Common myeloid progenitor, CD34-positive (primary cell): ENCODE results near the gene PYDC1.

Experiments used
- CTCF ChIA-PET: fragments of 350-600 bp; sonication (Branson Sonifier 250); formaldehyde crosslinking; loops from one replicate; lab custom pipeline; 2021; ENCODE audit warnings: antibody characterized with exemption; lab: Charles Lee
- POLR2A ChIA-PET: fragments of 350-600 bp; sonication (Branson Sonifier 250); formaldehyde crosslinking; loops from one replicate; lab custom pipeline; 2021; ENCODE audit warnings: antibody characterized with exemption; lab: Charles Lee
- DNase-seq, 3 donors: peaks; one replicate each; pipeline versions ENCODE4 v3.0.0 to v3.0.0-alpha.2; 2013
- H3K27ac ChIP-seq, 2 experiments: 1 replicate in 1 of 2; 2 replicates in 1 of 2; pipeline ENCODE4 v1.7.0; 2013; ENCODE audit warnings: inconsistent platforms in 2 of 2, low read length in 2 of 2, mild to moderate bottlenecking in 2 of 2, low read depth in 1 of 2, moderate library complexity in 1 of 2; ENCODE audit not compliant: severe bottlenecking in 2 of 2, insufficient read depth in 1 of 2, poor library complexity in 1 of 2
- H3K27me3 ChIP-seq, 5 experiments: replicated peaks in 2 of 5; 1 replicate in 3 of 5; 2 replicates in 2 of 5; pipeline versions ENCODE4 v1.6.1 to v1.7.0; 2013; ENCODE audit warnings: low read length in 4 of 5, mild to moderate bottlenecking in 2 of 5, moderate library complexity in 2 of 5, inconsistent platforms in 1 of 5; ENCODE audit not compliant: insufficient read depth in 5 of 5, control insufficient read depth in 4 of 5
- H3K36me3 ChIP-seq, 4 experiments: 1 replicate in 2 of 4; 2 replicates in 2 of 4; pipeline versions ENCODE4 v1.6.1 to v1.7.0; 2013; ENCODE audit warnings: low read length in 3 of 4, control low read depth in 1 of 4, mild to moderate bottlenecking in 1 of 4; ENCODE audit not compliant: control insufficient read depth in 4 of 4, insufficient read depth in 4 of 4
- H3K4me1 ChIP-seq, 4 experiments: 1 replicate in 3 of 4; 2 replicates in 1 of 4; pipeline versions ENCODE4 v1.6.1 to v1.7.1; 2013; ENCODE audit warnings: low read length in 3 of 4, mild to moderate bottlenecking in 3 of 4, control low read depth in 1 of 4, inconsistent platforms in 1 of 4, moderate library complexity in 1 of 4; ENCODE audit not compliant: control insufficient read depth in 4 of 4, insufficient read depth in 4 of 4; ENCODE audit errors: control extremely low read depth in 1 of 4
- H3K4me3 ChIP-seq, 7 experiments: 1 replicate in 4 of 7; 2 replicates in 3 of 7; pipeline versions ENCODE4 v1.5.1 to v1.7.0; 2013; ENCODE audit warnings: mild to moderate bottlenecking in 7 of 7, low read length in 6 of 7, moderate library complexity in 6 of 7, inconsistent platforms in 2 of 7, low read depth in 2 of 7, control low read depth in 1 of 7; ENCODE audit not compliant: insufficient read depth in 4 of 7, control insufficient read depth in 1 of 7; ENCODE audit errors: extremely low read depth in 1 of 7
- H3K9me3 ChIP-seq, 5 experiments: 1 replicate in 4 of 5; 2 replicates in 1 of 5; pipeline versions ENCODE4 v1.6.1 to v1.7.1; 2013; ENCODE audit warnings: low read length in 4 of 5, mild to moderate bottlenecking in 2 of 5, inconsistent platforms in 1 of 5, low read depth in 1 of 5, moderate library complexity in 1 of 5; ENCODE audit not compliant: control insufficient read depth in 4 of 5, insufficient read depth in 2 of 5; ENCODE audit errors: control extremely low read depth in 1 of 5
- WGBS: methylation state at CpG from one replicate; pipeline ENCODE4 v1.1.5; 2013; ENCODE audit not compliant: insufficient coverage; 5-methylcytosine and 5-hydroxymethylcytosine counted together

The PYDC1 gene

DNA sequence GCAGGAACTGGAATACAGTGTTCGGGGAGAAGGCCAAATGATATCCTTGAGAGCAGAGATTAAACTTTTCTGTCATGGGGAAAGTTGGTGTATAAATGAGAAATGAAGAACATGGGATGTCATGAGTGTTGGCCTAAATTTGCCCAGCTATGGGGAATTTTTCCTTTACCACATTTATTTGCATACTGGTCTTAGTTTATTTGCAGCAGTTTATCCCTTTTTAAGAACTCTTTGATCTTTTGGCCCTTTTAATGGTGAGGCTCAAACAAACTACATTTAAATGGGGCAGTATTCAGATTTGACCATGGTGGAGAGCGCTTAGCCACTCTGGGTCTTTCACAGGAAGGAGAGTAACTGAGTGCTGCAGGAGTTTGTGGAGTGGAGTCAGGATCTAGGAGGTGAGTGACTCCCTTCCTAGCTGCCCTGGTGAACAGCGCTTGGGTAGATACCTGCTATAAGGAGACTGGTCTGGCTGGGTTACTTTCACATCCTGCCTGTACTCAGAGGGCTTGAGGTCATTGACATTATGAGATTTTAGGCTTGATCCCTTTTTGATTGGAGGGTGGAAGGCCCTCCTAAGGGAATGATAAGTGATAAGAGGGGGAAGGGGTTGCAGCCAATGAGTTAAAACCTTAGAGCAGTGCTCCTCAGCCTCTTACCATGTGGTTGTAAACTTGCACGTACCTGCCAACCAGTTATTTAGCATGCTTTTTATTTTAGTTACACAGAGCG is 25.1 kb downstream of the PYDC1 start:
- Histone ChIP-seq H3K27ac (no peak overlapping the region), H3K4me3 (no peak overlapping the region), H3K27me3 (no peaks in the 10 kb centered on the region), H3K4me1 (no peaks in the 10 kb centered on the region), H3K36me3 (peaks cover 55 to 97% (median 82%) of the 10 kb centered on the region in 4 experiments), H3K9me3 (no peaks in the 10 kb centered on the region)
- no peak for DNase-seq
- 100% methylated on average over 4 of the region's 5 CpGs for WGBS
- POLR2A ChIA-PET: interaction anchor here (2.0 kb wide), 1 partner anchor 12 kb away, joined by 12 read pairs; the partner anchor contains the start of gene FUS
- CTCF ChIA-PET: interaction anchor here (0.5 kb wide), 1 partner anchor 21 kb away, joined by 4 read pairs; no protein-coding TSS in a partner anchor

DNA sequence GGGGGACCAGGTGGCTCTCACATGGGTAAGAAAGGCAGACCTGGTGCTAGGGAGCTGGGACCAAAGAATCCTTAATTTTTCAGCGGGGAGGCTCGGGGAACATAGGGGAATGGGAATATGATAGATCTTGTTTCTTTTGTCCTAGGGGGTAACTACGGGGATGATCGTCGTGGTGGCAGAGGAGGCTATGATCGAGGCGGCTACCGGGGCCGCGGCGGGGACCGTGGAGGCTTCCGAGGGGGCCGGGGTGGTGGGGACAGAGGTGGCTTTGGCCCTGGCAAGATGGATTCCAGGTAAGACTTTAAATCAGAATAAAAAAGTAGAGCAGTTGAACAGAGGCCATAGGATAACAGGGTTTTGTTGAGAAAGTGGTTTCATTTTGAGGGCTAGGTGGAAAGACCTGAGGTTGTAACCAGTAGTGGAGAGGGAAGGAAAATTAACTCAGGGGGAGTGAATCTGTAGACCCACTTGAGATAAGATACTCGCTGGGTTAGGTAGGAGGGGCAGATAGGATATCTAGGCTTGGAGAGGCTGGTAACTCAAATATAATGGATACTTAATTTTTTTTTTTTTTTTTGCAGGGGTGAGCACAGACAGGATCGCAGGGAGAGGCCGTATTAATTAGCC is 26.0 kb downstream of the PYDC1 start:
- H3K9me3 ChIP-seq: no peaks in the 10 kb centered on the region
- CTCF ChIA-PET: interaction anchor here (1.4 to 1.5 kb wide), 2 partner anchors 10 to 137 kb away, joined by 3 to 4 read pairs; no protein-coding TSS in a partner anchor
- peaks cover 55 to 100% (median 86%) of the 10 kb centered on the region in 4 experiments for H3K36me3 ChIP-seq

DNA sequence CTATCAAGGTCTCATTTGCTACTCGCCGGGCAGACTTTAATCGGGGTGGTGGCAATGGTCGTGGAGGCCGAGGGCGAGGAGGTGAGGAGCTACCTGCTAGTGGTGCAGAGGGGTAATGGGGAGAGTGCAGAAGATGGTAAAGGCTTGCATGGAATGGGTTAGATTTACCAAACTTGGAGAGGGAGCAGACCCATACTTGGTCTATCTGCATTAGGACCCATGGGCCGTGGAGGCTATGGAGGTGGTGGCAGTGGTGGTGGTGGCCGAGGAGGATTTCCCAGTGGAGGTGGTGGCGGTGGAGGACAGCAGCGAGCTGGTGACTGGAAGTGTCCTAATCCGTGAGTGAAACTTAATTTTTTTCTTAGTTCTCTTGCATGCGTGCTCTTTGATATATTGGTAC is 26.9 kb downstream of the PYDC1 start:
- H3K27ac ChIP-seq: no peak overlapping the region
- peaks cover 0 to 16% (median 12%) of the 10 kb centered on the region in 4 experiments for H3K4me1 ChIP-seq
- H3K36me3 ChIP-seq: peaks cover 59 to 100% (median 88%) of the 10 kb centered on the region in 4 experiments
- no peaks in the 10 kb centered on the region for H3K9me3 ChIP-seq
- no peaks in the 10 kb centered on the region for H3K27me3 ChIP-seq
- WGBS: 99% methylated on average over 10 of the region's 12 CpGs
- ChIA-PET POLR2A (interaction anchor here (1.3 to 2.1 kb wide), 2 partner anchors 9 to 10 kb away, joined by 8 to 10 read pairs; partner anchors contain the start of gene FUS), CTCF (interaction anchor here (1.4 to 1.5 kb wide), 2 partner anchors 11 to 138 kb away, joined by 3 to 4 read pairs; no protein-coding TSS in a partner anchor)
- no peak for DNase-seq
- H3K4me3 ChIP-seq: no peak overlapping the region

More for the DNA sequence above, 26.0 kb downstream of the PYDC1 start:
- WGBS: 96% methylated on average over 10 of the region's 17 CpGs
- Histone ChIP-seq H3K4me1 (peaks cover 0 to 8% (median 7%) of the 10 kb centered on the region in 4 experiments), H3K4me3 (no peak overlapping the region), H3K27ac (no peak overlapping the region), H3K27me3 (no peaks in the 10 kb centered on the region)
- DNase-seq: no peak
- POLR2A ChIA-PET: interaction anchor here (2.0 to 2.1 kb wide), 2 partner anchors 8 to 11 kb away, joined by 8 to 12 read pairs; partner anchors contain the start of gene FUS

DNA sequence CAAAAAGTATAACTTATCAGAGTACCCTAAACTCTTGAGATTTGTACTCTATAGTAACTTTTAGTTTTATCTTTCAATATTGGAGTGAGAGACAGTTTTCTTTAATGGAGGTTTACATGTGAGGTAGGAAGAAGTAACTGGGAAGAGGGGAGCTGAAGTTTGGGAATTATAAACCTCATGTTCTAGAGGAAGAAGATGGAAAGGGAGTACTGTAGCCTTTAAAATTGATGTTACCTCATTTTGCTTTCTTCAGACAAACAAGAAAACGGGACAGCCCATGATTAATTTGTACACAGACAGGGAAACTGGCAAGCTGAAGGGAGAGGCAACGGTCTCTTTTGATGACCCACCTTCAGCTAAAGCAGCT is 27.5 kb downstream of the PYDC1 start:
- POLR2A ChIA-PET: interaction anchor here (1.3 to 2.1 kb wide), 2 partner anchors 9 kb away, joined by 8 to 10 read pairs; partner anchors contain the start of gene FUS
- 83% methylated on average over 2 of the region's 2 CpGs for WGBS
- CTCF ChIA-PET: interaction anchor here (1.5 kb wide), 1 partner anchor 12 kb away, joined by 4 read pairs; no protein-coding TSS in a partner anchor

DNA sequence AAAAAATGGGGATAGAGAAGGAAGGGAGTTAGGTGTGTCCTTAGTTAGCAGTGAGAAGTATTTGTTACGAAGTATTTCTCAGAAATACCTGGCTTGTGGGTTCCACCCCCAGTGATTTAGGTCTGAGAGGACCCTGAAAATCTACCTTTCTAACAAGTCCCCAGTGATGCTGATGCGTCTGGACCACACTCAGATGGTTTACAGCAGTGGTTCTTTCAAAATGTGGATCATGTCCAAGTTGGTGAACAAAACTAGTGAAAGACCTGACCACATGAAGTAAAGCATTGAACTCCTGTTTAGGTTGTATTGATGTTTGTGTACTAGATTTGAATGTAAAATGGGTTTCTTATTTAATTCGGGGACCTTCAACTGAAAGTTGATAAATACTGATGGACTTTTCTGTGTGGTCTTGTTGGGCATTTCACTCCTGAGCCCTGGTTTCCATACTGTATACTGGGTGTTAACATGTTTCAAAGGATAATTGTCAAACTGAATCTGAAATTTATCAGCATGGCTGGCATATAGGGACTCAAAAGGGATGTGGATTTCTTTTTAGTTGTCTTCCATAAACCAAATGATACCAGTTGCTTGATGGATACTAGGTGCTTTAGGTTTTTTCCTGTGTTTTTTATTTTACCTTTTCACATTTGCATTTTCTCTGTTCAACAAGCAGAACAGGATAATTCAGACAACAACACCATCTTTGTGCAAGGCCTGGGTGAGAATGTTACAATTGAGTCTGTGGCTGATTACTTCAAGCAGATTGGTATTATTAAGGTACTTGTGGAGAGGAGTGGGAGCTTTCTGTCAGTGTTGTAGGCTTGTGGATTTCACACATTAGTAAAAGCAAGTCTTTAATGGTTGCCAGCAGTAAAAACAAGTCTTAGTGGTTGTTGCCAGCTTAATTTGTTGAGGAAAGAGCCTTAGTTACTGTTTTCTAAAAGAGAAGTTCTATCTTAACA is 28.2 kb downstream of the PYDC1 start:
- WGBS: 94% methylated on average over 3 of the region's 3 CpGs
- H3K4me1 ChIP-seq: peaks cover 4 to 27% (median 14%) of the 10 kb centered on the region in 4 experiments
- H3K27ac ChIP-seq: peak overlapping the region in 1 of 2 experiments; percentile 1
- no peaks in the 10 kb centered on the region for H3K27me3 ChIP-seq
- ChIA-PET CTCF (interaction anchor here (1.2 to 1.5 kb wide), 2 partner anchors 12 kb away, joined by 3 to 4 read pairs; no protein-coding TSS in a partner anchor), POLR2A (interaction anchor here (1.3 to 2.1 kb wide), 2 partner anchors 9 to 10 kb away, joined by 8 to 10 read pairs; partner anchors contain the start of gene FUS)
- peaks cover 55 to 98% (median 89%) of the 10 kb centered on the region in 4 experiments for H3K36me3 ChIP-seq
- H3K4me3 ChIP-seq: no peak overlapping the region
- H3K9me3 ChIP-seq: no peaks in the 10 kb centered on the region
- no peak for DNase-seq

More for the DNA sequence above, 27.5 kb downstream of the PYDC1 start:
- peaks cover 55 to 99% (median 88%) of the 10 kb centered on the region in 4 experiments for H3K36me3 ChIP-seq
- peak overlapping the region in 1 of 2 experiments; percentile 1 for H3K27ac ChIP-seq
- no peak overlapping the region for H3K4me3 ChIP-seq
- peaks cover 0 to 22% (median 12%) of the 10 kb centered on the region in 4 experiments for H3K4me1 ChIP-seq
- no peak for DNase-seq
- H3K27me3 ChIP-seq: no peaks in the 10 kb centered on the region
- no peaks in the 10 kb centered on the region for H3K9me3 ChIP-seq

DNA sequence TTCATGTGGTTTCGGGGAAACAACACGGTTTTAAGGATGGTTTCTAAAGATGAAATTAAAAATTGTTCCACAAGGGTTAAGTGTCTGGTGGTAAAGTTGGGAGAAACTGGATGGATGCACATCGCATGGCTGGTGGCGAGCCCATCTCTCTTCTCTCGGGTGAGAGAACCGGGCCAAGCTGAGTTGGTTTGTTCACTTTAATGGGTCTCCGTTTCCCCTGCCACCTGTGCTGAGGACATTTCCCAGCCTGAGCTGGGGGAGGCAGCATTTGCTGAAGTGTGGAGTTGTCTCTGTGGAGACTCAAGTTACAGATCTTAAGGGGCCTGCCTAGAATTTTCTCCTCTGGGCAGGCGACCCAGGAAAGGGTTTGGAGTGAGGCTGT is 29.1 kb downstream of the PYDC1 start:
- H3K27me3 ChIP-seq: no peaks in the 10 kb centered on the region
- no peak for DNase-seq
- peak overlapping the region in 1 of 2 experiments; percentile 10 for H3K27ac ChIP-seq
- H3K9me3 ChIP-seq: no peaks in the 10 kb centered on the region
- WGBS: 95% methylated on average over 7 of the region's 8 CpGs
- ChIA-PET CTCF (interaction anchor here (1.2 kb wide), 1 partner anchor 13 kb away, joined by 3 read pairs; no protein-coding TSS in a partner anchor), POLR2A (interaction anchor here (1.0 kb wide), 1 partner anchor 14 kb away, joined by 3 read pairs; the partner anchor contains the start of gene PYCARD)
- peaks cover 58 to 99% (median 90%) of the 10 kb centered on the region in 4 experiments for H3K36me3 ChIP-seq
- H3K4me3 ChIP-seq: no peak overlapping the region
- peaks cover 9 to 36% (median 21%) of the 10 kb centered on the region in 4 experiments for H3K4me1 ChIP-seq
